ENCODE results near the gene CCDC154. TPM values are rescaled to one million over a fixed set of nuclear protein-coding genes. Genes with fewer than 3 reads are reported as not detected.

CCDC154 gene
- total and polyA plus RNA-seq, 9 of the 15 experiments (the other 6 are each of a cell fraction or from before 2014, with no cell fraction given): 0.15 to 1.4 (median 0.20) TPM; not detected in 5

DNA sequence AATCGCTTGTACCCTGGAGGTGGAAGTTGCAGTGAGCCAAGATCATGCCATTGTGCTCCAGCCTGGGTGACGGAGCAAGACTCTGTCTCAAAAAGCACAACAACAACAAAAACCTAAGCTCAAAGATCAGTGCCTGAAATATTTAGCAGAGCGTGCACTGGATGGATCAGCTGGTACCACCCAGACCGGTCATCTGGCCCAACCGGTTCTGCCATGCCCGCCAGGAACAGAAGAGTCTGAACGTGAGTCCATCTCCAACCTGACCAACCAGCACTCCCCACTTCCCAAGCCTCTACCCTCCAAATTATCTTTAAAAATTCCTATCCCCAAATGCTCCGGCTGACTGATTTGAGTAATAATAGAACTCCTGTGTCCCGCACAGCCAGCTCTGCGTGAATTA, 22.3 kb downstream of the CCDC154 start (continued):
- TF ChIP-seq, protein P1, sequence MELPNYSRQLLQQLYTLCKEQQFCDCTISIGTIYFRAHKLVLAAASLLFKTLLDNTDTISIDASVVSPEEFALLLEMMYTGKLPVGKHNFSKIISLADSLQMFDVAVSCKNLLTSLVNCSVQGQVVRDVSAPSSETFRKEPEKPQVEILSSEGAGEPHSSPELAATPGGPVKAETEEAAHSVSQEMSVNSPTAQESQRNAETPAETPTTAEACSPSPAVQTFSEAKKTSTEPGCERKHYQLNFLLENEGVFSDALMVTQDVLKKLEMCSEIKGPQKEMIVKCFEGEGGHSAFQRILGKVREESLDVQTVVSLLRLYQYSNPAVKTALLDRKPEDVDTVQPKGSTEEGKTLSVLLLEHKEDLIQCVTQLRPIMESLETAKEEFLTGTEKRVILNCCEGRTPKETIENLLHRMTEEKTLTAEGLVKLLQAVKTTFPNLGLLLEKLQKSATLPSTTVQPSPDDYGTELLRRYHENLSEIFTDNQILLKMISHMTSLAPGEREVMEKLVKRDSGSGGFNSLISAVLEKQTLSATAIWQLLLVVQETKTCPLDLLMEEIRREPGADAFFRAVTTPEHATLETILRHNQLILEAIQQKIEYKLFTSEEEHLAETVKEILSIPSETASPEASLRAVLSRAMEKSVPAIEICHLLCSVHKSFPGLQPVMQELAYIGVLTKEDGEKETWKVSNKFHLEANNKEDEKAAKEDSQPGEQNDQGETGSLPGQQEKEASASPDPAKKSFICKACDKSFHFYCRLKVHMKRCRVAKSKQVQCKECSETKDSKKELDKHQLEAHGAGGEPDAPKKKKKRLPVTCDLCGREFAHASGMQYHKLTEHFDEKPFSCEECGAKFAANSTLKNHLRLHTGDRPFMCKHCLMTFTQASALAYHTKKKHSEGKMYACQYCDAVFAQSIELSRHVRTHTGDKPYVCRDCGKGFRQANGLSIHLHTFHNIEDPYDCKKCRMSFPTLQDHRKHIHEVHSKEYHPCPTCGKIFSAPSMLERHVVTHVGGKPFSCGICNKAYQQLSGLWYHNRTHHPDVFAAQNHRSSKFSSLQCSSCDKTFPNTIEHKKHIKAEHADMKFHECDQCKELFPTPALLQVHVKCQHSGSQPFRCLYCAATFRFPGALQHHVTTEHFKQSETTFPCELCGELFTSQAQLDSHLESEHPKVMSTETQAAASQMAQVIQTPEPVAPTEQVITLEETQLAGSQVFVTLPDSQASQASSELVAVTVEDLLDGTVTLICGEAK (IDR thresholded peaks at IDR 0.05): no peak
- TF ChIP-seq, protein P1 (CRISPR knock-in tag; IDR thresholded peaks at IDR 0.05): no peak
- no peak for TF ChIP-seq KDM1A (IDR thresholded peaks at IDR 0.05)
- TF ChIP-seq, protein P2, sequence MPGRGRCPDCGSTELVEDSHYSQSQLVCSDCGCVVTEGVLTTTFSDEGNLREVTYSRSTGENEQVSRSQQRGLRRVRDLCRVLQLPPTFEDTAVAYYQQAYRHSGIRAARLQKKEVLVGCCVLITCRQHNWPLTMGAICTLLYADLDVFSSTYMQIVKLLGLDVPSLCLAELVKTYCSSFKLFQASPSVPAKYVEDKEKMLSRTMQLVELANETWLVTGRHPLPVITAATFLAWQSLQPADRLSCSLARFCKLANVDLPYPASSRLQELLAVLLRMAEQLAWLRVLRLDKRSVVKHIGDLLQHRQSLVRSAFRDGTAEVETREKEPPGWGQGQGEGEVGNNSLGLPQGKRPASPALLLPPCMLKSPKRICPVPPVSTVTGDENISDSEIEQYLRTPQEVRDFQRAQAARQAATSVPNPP (IDR thresholded peaks at IDR 0.05; ENCODE audit: borderline replicate concordance, insufficient read depth, insufficient read length): no peak
- TF ChIP-seq, protein P3, sequence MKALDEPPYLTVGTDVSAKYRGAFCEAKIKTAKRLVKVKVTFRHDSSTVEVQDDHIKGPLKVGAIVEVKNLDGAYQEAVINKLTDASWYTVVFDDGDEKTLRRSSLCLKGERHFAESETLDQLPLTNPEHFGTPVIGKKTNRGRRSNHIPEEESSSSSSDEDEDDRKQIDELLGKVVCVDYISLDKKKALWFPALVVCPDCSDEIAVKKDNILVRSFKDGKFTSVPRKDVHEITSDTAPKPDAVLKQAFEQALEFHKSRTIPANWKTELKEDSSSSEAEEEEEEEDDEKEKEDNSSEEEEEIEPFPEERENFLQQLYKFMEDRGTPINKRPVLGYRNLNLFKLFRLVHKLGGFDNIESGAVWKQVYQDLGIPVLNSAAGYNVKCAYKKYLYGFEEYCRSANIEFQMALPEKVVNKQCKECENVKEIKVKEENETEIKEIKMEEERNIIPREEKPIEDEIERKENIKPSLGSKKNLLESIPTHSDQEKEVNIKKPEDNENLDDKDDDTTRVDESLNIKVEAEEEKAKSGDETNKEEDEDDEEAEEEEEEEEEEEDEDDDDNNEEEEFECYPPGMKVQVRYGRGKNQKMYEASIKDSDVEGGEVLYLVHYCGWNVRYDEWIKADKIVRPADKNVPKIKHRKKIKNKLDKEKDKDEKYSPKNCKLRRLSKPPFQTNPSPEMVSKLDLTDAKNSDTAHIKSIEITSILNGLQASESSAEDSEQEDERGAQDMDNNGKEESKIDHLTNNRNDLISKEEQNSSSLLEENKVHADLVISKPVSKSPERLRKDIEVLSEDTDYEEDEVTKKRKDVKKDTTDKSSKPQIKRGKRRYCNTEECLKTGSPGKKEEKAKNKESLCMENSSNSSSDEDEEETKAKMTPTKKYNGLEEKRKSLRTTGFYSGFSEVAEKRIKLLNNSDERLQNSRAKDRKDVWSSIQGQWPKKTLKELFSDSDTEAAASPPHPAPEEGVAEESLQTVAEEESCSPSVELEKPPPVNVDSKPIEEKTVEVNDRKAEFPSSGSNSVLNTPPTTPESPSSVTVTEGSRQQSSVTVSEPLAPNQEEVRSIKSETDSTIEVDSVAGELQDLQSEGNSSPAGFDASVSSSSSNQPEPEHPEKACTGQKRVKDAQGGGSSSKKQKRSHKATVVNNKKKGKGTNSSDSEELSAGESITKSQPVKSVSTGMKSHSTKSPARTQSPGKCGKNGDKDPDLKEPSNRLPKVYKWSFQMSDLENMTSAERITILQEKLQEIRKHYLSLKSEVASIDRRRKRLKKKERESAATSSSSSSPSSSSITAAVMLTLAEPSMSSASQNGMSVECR (CRISPR knock-in tag; IDR thresholded peaks at IDR 0.05): no peak
